NCI-H345 (cell line): ENCODE results near the gene SETD5.
"Not testable (repeated sequence)": the region's sequence is repeated elsewhere in the genome, so short reads cannot be mapped to it uniquely, and the experiment has no call there.

Experiments used
- DNase-seq: peaks from one replicate; lab custom pipeline; 2025; lab: John Stamatoyannopoulos, UW

Gene SETD5

GRCh38 chr3:9455596-9456131, 58.2 kb downstream of the SETD5 start:
- no peak for DNase-seq

- no peak for DNase-seq
Measured at GRCh38 chr3:9467451-9467850, 70.0 kb downstream of the SETD5 start.

- DNase-seq: no peak
Measured at GRCh38 chr3:9468460-9468859, 71.0 kb downstream of the SETD5 start.

GRCh38 chr3:9469986-9470385, 72.6 kb downstream of the SETD5 start:
- no peak for DNase-seq

- DNase-seq: no peak
Measured at GRCh38 chr3:9473496-9474065, 76.2 kb downstream of the SETD5 start.

GRCh38 chr3:9474482-9474881, 77.1 kb downstream of the SETD5 start:
- no peak for DNase-seq

- no peak for DNase-seq
Measured at GRCh38 chr3:9476935-9477334, 79.5 kb downstream of the SETD5 start.

GRCh38 chr3:9480265-9480664, 82.8 kb downstream of the SETD5 start:
- DNase-seq: no peak

- DNase-seq: no peak
Measured at GRCh38 chr3:9485248-9485647, 87.8 kb downstream of the SETD5 start.

GRCh38 chr3:9491506-9491905, 94.1 kb downstream of the SETD5 start:
- no peak for DNase-seq

GRCh38 chr3:9494036-9494435, 96.6 kb downstream of the SETD5 start:
- not testable (repeated sequence) for DNase-seq

GRCh38 chr3:9496893-9497292, 99.5 kb downstream of the SETD5 start:
- DNase-seq: no peak

GRCh38 chr3:9497821-9498565, 100.6 kb downstream of the SETD5 start:
- no peak for DNase-seq

- no peak for DNase-seq
Measured at GRCh38 chr3:9498781-9499180, 101.4 kb downstream of the SETD5 start.

GRCh38 chr3:9499455-9500107, 102.2 kb downstream of the SETD5 start:
- DNase-seq: no peak

- no peak for DNase-seq
Measured at GRCh38 chr3:9500108-9501050, 103.0 kb downstream of the SETD5 start.

- DNase-seq: no peak
Measured at GRCh38 chr3:9501226-9501625, 103.8 kb downstream of the SETD5 start.

GRCh38 chr3:9503283-9503682, 105.9 kb downstream of the SETD5 start:
- peak; percentile 54 for DNase-seq

GRCh38 chr3:9507586-9508578, 110.5 kb downstream of the SETD5 start:
- DNase-seq: no peak

GRCh38 chr3:9508781-9509180, 111.4 kb downstream of the SETD5 start:
- DNase-seq: no peak
